ENCODE measurements around the gene ATXN1. TPM values are rescaled to one million over a fixed set of nuclear protein-coding genes. Genes with fewer than 3 reads are reported as not detected.

The ATXN1 gene
- total and polyA plus RNA-seq, 2 of the 8 experiments (the other 6 are each of a cell fraction or from before 2014, with no cell fraction given): 1.6 to 4.0 TPM

GRCh38 chr6:16371401-16371800 is 389.9 kb downstream of the ATXN1 start:
- POLR2A ChIA-PET (ENCODE audit: partially characterized antibody): no interaction called here
- Histone ChIP-seq H3K4ac (replicated peaks; ENCODE audit: insufficient read length, low read depth, low read length) (no peak overlapping the region), H2BK15ac (ENCODE audit: low read length) (no peak overlapping the region), H3K9ac (replicated peaks in 1 of 4; ENCODE audit: extremely low read depth in 1 of 4, low read depth in 3 of 4, low read length in 3 of 4) (no peak overlapping the region), H3K36me3 (ENCODE audit: control insufficient read depth in 2 of 4, insufficient read depth in 4 of 4, low read length in 3 of 4) (no peaks in the 10 kb centered on the region), H3K56ac (replicated peaks; ENCODE audit: insufficient read length, low read depth, low read length) (no peak overlapping the region), H3K18ac (ENCODE audit: extremely low read depth, low read length) (no peak overlapping the region), H2AK5ac (ENCODE audit: low read depth, low read length) (no peak overlapping the region), H3K79me2 (ENCODE audit: control insufficient read depth in 1 of 2, insufficient read depth in 2 of 2, low read length in 2 of 2) (no peaks in the 10 kb centered on the region), H4K20me1 (replicated peaks in 1 of 2; ENCODE audit: control insufficient read depth in 1 of 2, insufficient read depth in 2 of 2, low read length in 2 of 2) (no peaks in the 10 kb centered on the region), H4K5ac (ENCODE audit: insufficient read length, low read depth, low read length) (no peak overlapping the region), H3K4me1 (replicated peaks in 1 of 4; ENCODE audit: control insufficient read depth in 3 of 4, insufficient read depth in 4 of 4, low read length in 3 of 4) (no peaks in the 10 kb centered on the region; a peak in 1 of 7 replicates), H3K79me1 (ENCODE audit: low read depth, low read length) (no peaks in the 10 kb centered on the region), H2AFZ (ENCODE audit: low read length) (no peak overlapping the region), H4K91ac (replicated peaks; ENCODE audit: insufficient read length, low read length) (no peak overlapping the region), H2BK12ac (ENCODE audit: low read depth, low read length) (no peak overlapping the region), H3K23ac (ENCODE audit: insufficient read length) (no peak overlapping the region), H2BK20ac (ENCODE audit: low read length) (no peak overlapping the region), H2BK5ac (ENCODE audit: low read depth, low read length) (no peak overlapping the region), H3K27me3 (replicated peaks in 1 of 4; ENCODE audit: control insufficient read depth in 3 of 4, extremely low read depth in 1 of 4, insufficient read depth in 3 of 4, low read length in 3 of 4) (no peaks in the 10 kb centered on the region), H3K4me3 (ENCODE audit: extremely low read depth in 1 of 4, insufficient read depth in 2 of 4, low read depth in 3 of 4, low read length in 4 of 4) (no peak overlapping the region), H4K8ac (ENCODE audit: extremely low read depth, insufficient read depth, low read length) (no peak overlapping the region), H3K14ac (ENCODE audit: insufficient read length) (no peak overlapping the region), H3K9me3 (ENCODE audit: insufficient read depth in 2 of 2, low read depth in 1 of 2, low read length in 1 of 2) (no peaks in the 10 kb centered on the region), H3K27ac (ENCODE audit: low read depth, low read length) (no peak overlapping the region), H3K4me2 (ENCODE audit: insufficient read depth in 1 of 2, low read depth in 2 of 2, low read length in 2 of 2) (no peak overlapping the region), H3K23me2 (ENCODE audit: low read depth, low read length) (no peaks in the 10 kb centered on the region), H2BK120ac (replicated peaks; ENCODE audit: low read depth, low read length) (no peak overlapping the region)
- no peak for DNase-seq (ENCODE audit: low read depth in 1 of 2, low spot score in 2 of 2)
- WGBS, 2 experiments (ENCODE audit: extremely low coverage in 1 of 2, insufficient coverage in 1 of 2, insufficient read length in 1 of 2, insufficient replicate concordance in 2 of 2, low coverage in 1 of 2, low lambda C conversion rate in 2 of 2, missing lambda C conversion rate in 1 of 2): 100% methylated on average over 1 of the region's 1 CpG; no CpG with 5 or more reads in 1 of the 2 experiments
- TF ChIP-seq TAF7 (optimal IDR thresholded peaks at IDR 0.05; ENCODE audit: borderline replicate concordance, low read depth, low read length) (no peak), CREB1 (IDR thresholded peaks at IDR 0.05) (no peak), TBP (IDR thresholded peaks at IDR 0.05; ENCODE audit: low read depth, low read length) (no peak), SP4 (IDR thresholded peaks at IDR 0.05; ENCODE audit: low read length) (no peak), ATF3 (IDR thresholded peaks at IDR 0.05; ENCODE audit: insufficient read depth, low read depth, low read length) (no peak), BRCA1 (IDR thresholded peaks at IDR 0.05; ENCODE audit: low read depth, low read length) (no peak), RAD21 (IDR thresholded peaks at IDR 0.05 in 1 of 2, conservative IDR thresholded peaks at IDR 0.05 in 1 of 2; ENCODE audit: low read depth in 2 of 2, low read length in 2 of 2) (no peak)
- no peak for FAIRE-seq
- CTCF ChIA-PET (ENCODE audit: partially characterized antibody): interaction anchor here (1.3 kb wide), 1 partner anchor 8 kb away, joined by 5 read pairs; no protein-coding TSS in a partner anchor
